ENCODE measurements around the gene S100P.

DNA sequence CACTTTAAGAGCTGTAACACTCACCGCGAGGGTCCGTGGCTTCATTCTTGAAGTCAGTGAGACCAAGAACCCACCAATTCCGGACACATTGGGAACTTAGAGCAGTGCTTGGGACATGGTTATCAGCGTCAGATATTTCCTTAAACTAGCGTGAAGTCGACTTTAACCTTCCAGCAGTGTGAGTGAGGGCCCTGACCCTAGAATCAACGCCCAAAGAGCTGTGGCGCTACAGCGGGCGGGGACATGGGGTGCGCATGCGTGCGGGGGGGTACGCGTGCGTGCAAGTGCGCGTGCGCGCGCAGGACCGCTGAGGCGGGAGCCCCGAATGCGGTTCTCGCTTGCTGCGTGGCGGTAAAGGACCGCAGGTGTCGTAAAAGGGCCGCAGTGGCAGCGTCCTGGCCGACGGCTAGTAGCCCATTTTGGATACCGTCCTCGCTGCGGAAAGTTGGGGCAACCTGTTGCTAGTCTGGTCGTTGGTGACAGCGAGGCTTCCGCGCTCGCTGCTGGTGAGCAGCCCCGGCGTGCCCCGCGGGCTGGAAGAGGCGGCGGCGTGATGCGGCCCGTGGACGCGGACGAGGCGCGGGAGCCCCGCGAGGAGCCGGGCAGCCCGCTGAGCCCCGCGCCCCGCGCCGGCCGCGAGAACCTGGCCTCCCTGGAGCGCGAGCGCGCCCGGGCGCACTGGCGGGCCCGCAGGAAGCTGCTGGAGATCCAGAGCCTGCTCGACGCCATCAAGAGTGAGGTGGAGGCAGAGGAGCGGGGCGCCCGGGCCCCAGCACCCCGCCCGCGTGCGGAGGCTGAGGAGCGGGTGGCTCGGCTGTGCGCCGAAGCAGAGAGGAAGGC is 19.8 kb upstream of the S100P start:
- TF ChIP-seq, protein P1, sequence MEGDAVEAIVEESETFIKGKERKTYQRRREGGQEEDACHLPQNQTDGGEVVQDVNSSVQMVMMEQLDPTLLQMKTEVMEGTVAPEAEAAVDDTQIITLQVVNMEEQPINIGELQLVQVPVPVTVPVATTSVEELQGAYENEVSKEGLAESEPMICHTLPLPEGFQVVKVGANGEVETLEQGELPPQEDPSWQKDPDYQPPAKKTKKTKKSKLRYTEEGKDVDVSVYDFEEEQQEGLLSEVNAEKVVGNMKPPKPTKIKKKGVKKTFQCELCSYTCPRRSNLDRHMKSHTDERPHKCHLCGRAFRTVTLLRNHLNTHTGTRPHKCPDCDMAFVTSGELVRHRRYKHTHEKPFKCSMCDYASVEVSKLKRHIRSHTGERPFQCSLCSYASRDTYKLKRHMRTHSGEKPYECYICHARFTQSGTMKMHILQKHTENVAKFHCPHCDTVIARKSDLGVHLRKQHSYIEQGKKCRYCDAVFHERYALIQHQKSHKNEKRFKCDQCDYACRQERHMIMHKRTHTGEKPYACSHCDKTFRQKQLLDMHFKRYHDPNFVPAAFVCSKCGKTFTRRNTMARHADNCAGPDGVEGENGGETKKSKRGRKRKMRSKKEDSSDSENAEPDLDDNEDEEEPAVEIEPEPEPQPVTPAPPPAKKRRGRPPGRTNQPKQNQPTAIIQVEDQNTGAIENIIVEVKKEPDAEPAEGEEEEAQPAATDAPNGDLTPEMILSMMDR (IDR thresholded peaks at IDR 0.05) = no peak
- TF ChIP-seq EZH2 (IDR thresholded peaks at IDR 0.05; ENCODE audit: borderline replicate concordance, insufficient read depth, low read depth, low read length, poor library complexity, severe bottlenecking) = no peak

All from B cell (primary cell).